NCI-H1417 treated with DMSO at 0.1 percent for 48 hours (cell line): ENCODE data around the gene FGF14.

ENCODE experiments used
- DNase-seq: peaks from one replicate; lab custom pipeline; 2025; lab: John Stamatoyannopoulos, UW

FGF14 gene

GRCh38 chr13:102367836-102368235 is 34.0 kb downstream of the FGF14 start:
- no peak for DNase-seq

GRCh38 chr13:102361113-102361512 is 40.7 kb downstream of the FGF14 start:
- no peak for DNase-seq

- no peak for DNase-seq
Measured at GRCh38 chr13:102359264-102359663, 42.6 kb downstream of the FGF14 start.

- DNase-seq: no peak
Measured at GRCh38 chr13:102355251-102355650, 46.6 kb downstream of the FGF14 start.

- DNase-seq: no peak
Measured at GRCh38 chr13:102354011-102354410, 47.8 kb downstream of the FGF14 start.

DNA sequence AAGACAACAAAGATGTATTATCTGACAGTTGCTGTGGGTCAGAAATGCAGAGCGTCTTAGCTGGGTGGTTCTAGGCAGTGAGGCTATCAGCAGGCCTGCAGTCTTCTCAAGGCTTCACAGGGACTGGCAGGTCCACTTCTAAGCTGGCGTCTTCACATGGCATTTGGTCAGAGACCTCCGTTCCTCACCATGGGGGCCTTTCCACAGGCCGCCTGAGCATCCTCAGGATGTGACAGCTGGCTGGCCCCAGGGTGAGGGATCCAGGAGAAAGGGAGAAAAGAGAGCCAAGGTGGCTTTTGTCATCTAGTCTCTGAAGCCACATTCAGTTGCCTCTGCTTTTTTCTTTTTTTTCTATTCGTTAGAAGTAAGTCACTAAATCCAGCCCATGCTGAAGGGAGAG is 50.3 kb downstream of the FGF14 start:
- DNase-seq: no peak

DNA sequence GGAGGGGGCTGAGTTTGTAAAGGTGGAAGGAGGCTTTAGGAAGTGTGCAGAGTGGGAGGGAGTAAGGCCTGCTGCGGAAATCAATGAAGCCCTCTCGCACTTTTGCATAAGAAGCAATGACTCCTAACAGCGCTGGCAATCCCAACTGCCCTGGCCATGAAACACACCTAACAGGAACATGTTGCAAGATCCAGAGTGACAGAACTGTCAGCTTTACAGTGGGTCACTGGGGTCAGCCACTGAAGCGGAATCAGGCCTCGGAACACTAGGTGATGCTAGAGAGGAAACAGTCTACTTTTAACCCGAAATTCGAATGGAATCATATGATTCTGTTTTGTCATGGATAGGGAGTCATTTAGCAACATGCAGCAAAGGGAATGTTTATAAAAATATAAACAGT is 54.4 kb downstream of the FGF14 start:
- DNase-seq: no peak

DNA sequence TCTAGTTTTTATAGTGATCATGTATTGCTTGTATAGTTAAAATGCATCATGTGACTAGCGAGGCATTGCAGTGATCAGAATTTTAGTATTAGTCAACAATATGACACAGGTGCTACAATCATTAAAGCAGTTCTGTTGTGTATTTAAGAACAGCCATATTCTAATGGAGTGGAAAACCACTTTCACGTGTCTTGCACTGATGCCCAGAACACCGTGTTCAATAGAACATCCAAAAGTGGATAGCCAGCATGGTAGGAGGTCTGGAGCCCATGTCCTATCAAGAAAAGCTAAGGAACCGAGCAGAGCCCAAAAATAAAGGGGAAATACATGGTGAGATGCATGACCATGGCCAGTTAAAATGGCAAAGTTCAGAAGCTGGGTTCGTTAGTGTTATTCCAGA is 55.1 kb downstream of the FGF14 start:
- DNase-seq: no peak

DNA sequence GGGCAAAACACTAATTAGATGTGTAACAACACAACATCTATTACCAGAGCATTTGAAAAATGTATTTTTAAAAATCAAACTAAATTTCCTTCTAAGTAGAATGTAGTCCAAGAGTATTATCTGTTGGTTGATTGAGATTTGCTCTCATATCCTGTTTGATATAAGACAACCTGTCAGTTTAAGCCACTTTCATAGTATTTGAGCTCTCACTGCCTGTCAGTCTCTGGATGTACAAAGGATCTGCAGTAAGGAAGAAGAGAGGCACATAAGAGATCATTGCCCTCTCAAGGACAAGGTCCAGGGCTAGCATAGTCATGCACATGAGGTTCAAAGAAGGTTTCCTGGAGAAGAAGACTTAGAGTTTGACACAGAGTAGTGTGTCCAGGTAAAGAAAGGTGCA is 57.4 kb downstream of the FGF14 start:
- no peak for DNase-seq

DNA sequence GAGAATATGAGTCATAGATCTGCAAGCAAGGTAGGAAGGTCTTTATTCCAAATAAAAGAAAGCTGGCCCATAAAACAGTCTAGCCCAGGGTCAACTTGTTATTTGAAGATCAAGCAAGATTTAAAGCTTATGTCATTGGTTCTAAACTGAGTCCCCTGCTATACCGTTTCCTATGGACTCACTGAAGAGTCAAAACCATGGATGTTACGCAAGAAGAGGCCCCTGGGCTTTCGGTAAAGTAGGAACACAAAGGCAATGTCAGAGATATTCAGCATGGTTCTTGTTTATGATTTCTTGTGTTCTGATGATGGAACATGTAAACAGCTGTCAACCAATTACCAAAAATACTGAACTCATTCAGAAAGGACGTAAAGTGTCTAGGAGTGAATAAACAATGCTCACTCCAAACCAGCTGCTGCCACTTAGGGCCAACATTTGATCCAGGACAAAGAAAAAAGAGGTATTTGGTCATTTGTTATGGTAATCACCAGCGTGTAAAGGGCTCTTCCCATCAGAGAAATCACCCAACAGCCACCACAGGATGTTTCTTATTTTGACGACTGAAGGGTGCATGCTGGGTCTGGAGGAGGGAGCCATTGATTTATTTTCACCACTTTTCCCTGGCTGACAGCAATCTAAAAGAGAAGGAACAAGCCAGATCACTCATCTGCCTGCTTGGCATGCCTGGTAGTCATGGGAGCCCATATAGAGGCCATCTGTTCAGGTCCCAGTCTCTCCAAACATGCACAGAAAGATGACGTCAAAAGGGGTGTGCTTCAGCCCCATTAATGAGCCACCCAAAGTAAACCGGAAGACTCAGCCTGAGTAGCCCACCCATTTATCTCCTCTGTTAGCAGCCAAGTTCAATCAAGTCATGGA is 68.3 kb downstream of the FGF14 start:
- peak; percentile 21 for DNase-seq

- no peak for DNase-seq
Measured at GRCh38 chr13:102328909-102329308, 72.9 kb downstream of the FGF14 start.

DNA sequence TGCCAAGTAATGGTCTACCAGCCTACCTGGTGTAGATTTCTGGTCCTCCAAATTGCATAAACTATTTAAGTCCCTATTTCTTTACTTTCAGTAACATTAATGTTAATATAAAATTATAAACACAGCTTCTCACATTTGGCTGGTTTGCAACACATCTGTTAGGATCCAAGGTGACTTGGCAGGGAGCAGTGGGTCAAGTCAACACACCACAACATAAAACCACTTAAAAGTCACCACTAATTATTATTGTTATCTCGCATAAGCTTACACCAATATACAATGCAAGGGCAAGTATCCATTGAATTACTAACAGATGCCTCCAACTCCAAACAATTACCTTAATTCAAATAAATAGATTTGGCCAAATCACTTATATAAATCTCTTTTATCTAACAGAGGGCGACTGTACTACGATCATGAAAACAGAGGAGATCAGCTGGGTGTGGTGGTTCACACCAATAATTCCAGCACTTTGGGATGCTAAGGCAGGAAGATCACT is 74.7 kb downstream of the FGF14 start:
- DNase-seq: no peak

DNA sequence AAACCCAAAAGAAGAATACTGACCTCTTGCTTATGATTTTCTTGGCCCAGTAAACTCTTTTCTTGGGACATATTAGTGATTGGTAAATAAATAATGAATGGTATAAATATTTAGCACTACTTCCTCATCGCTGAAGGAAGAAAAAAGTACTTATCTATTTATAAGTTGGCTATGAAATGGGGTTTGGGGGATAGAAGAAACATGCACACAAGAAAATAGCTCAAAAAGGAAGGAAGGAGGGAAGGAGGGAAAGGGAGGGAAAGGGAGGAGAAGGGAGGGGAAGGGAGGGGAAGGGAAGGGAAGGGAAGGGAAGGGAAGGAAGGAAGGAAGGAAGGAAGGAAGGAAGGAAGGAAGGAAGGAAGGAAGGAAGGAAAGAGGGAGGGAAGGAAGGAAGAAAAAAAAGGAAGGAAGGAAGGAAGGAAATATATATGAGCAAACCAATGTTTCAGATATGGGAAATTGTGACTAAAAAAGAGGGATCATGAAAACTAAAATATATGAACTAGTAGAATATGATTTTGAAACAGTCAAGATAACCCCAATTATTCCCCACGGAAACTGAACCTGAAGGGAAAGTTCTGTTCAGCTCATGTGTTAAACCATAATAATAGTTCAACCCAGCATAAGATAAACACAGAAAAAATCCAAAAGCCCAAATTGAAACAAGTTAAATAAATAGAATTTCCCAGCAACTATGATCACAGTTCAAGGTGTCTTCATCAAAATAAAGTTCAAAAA is 75.3 kb downstream of the FGF14 start:
- no peak for DNase-seq

DNA sequence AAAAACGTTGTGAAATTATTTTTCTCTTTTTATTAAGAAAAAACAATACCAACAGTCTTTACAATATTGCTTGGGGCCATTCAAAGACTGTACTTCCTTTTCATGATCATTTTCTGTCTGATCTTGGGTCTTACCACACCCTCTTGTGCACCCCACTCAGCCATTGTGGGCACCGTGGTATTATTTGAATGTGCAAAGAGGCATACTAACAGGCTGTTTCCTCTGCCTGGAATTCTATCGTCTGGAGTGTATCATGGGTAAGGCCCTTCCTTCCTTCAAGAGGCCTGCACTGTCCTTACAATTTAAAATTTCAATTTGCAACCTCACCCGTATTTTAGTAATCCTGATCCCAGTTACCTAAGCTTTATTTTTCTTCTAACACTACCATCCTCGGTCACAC is 76.5 kb downstream of the FGF14 start:
- no peak for DNase-seq

DNA sequence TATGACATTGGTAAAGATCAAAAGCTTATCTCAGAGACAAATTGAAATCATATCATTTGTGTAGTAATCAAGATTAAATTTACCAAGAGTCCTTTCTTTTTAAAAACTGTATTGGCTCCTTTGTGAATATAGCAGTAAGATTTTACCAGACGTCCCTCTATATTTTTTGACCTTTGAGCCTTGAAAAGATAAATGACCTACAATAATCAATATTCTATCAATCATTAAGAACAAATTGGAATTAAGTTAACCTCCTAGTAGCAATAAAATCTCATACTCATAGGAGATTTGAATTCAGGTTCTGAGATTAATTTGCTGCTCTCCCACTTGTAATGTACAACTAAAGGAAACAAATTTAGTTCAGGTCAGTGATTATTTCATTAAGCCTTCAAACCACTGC is 78.3 kb downstream of the FGF14 start:
- DNase-seq: no peak

DNA sequence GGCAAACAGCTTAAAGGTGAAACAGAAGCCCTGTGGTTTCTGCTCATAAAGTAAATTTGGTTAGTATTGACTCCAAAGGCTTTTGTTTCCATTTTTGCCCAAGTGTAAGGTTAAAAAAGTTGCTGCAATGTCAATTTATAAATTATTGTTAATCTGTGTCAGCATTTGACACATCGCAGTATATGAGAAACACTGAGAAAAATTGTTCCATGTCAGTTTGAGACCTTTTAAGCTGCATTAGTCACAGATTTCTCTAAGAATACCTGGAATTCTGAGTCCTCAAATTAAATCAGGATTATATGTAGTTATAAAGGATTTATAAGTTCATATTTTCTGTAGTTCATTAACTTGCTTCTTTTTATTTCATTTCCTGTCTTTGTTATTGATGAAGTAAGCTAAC is 78.8 kb downstream of the FGF14 start:
- DNase-seq: no peak

DNA sequence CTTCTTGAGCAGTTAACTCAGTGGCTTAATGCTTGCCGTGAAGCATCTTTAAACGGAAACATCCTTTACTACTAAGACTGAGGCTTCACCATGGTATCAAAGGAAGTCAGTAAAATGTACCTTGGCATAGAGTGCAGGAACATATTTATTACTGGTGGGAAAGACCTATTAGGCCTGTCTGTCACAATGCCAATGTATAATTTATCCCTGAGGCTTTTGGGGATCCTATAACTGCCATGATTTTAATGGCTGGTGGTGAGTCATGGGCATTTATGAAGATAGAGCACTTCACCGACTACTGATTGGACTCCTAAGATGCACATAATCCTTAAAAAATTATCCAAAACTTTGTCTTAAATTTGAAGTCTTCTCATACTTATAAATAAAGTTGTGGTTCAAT is 79.6 kb downstream of the FGF14 start:
- DNase-seq: no peak

GRCh38 chr13:102318233-102318632 is 83.6 kb downstream of the FGF14 start:
- DNase-seq: no peak

GRCh38 chr13:102317593-102317992 is 84.3 kb downstream of the FGF14 start:
- DNase-seq: no peak

DNA sequence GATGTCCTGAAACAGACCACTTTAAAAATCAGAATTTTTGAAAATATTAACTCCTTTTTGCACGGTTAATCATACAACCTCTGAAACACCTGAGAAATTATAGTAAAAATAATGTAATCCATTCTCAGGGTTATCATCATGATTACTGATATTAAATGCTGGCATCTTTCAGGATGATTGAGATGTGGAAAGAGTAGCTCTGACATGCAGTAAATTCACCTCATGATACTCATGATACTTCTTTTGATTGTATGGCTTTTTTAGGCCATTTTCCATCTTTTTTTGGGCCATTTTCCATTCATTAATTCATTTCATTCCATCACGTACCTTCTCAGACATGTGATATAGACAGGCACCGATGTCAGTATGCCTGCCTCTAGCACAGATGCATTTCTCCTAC is 85.1 kb downstream of the FGF14 start:
- DNase-seq: no peak

- DNase-seq: no peak
Measured at GRCh38 chr13:102312841-102313240, 89.0 kb downstream of the FGF14 start.

DNA sequence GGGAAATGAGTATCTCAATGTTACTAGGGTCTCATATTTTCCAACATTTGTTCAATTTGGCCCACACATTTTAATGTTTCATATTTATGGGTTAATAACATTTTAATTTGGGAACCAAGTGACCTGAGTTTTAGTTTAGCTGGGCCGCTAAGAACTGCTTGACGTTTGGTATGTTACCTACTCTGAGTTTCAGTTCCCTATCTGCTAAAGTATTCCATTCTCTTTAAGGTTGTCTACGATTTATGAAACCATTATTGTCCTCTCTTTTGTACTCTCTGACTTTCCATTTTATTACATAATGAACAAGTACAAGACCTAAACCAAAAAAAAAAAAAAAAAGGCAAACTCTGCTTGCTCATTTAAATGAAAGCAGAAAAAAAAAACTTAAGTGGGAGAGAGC is 89.9 kb downstream of the FGF14 start:
- DNase-seq: no peak

- no peak for DNase-seq
Measured at GRCh38 chr13:102311419-102311796, 90.4 kb downstream of the FGF14 start.
